ELF-1 (cell line): Measurements from ENCODE around the gene STAT1.
A peak's percentile ranks its signal among the peaks of the same experiment; 100 is the strongest.
"Not testable (repeated sequence)": the region's sequence is repeated elsewhere in the genome, so short reads cannot be mapped to it uniquely, and the experiment has no call there.

Experiments used
- DNase-seq: peaks from one replicate; pipeline ENCODE4 v3.0.0-alpha.2; 2016; ENCODE audit warnings: low read depth, low spot score

The STAT1 gene

GRCh38 chr2:191006997-191007783 lies 6.8 kb downstream of the STAT1 start:
- no peak for DNase-seq

DNA sequence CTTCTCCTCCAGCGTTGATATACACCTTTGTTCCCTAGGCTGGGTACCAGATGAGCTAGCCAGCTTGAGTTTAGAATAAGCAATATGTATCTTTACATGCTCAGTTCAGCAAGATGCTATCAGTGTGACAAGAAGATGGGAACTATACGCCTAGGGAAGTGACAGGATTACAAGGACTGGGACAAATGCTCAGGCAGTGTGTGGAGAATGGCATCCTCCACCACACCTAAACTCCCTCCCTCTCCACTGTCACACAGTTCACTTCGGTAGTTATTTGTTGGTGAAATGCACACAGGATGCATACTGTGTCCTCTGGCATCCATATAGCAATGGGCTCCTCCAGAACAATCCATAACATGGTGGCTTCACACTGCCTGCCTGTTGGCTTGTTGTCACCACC lies 7.7 kb downstream of the STAT1 start:
- no peak for DNase-seq

DNA sequence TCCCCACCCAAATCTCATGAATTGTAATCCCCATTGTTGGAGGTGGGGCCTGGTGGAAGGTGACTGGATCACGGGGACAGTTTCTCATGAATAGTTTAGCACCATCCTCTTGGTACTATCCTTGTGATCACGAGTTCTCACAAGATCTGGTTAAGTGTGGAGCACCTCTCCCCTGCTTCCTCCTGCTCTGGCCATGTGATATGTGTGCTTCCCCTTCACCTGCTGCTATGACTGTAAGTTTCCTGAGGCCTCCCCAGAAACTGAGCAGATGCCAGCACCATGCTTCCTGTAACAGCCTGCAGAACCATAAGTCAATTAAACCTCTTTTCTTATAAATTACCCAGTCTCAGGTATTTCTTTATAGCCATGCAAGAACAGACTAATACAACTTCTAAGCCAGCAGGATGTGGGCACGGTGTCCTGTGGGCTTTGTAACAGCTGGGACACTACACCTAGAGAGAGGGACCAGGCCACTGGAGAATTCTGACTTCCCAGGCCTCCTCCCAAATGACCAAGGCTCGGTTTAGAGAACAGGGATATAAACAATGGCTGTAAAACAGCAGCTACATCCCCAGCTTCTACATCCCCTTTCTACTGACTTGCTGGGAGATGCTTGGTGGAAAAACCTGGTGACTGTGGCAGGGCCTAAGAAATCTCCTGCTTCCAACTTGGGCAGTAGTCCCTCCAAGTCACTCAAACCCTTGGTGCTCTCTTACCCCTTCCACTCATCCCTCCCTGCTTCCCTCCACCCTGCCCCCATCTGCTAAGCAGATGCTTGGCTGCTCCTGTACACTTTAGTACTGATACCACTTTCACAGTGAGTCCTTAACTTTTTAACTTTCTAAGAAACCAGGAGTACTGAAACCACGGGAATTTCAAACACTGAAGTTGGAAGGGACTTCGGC lies 10.3 kb downstream of the STAT1 start:
- DNase-seq: no peak

GRCh38 chr2:191001624-191002023 lies 12.3 kb downstream of the STAT1 start:
- no peak for DNase-seq

GRCh38 chr2:191001032-191001431 lies 12.9 kb downstream of the STAT1 start:
- DNase-seq: no peak

DNA sequence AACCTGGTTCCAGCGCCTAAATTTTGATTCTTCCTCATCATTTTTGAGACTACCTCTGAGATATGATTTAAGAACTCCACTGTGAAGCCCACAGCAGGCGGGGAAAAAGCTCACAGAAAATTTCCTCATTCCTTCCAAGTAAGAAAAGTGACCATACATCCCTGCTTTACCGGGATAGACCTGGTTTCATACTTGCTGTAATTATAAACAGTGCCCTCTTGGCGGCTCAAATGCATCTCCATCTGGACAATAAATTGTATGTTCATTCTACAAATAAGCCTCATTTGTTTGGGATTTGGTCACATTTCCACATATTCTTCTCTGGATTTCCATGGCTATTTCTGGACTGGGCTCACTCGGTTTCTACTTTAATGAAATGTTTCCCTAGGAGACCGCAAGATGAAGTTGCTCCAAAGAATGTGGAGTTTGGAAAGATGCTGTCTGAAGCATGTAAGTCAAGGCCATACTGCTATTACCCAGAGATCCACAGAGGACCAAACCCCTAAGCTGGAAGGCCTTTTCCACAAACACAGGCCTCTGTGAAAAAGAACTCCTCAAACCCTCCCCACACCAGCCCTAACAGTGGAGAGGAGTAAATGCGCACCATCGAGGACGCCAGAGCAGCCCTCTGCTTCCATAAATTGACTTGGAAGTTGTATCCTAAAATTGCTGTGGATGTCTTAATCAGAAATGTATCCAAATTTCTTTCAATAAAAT lies 13.9 kb downstream of the STAT1 start:
- DNase-seq: no peak

DNA sequence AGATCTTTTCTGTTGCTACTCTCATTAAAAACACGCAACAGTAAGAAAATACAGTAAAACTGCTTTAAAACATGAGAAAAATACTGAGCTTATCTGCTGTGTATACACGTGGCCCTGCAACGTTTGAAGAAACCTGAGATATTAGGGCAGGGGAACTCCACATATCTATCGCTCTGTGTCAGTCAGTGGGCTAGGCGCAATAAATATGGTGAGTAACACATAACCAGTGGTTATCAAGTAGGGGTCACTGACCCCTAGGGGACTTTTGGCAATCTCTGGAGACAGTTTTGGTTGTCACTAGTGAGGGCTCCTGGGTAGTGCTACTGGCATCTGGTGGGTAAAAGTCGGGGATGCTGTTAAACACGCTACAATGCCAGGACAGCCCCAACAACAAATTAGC lies 14.9 kb downstream of the STAT1 start:
- DNase-seq: no peak

DNA sequence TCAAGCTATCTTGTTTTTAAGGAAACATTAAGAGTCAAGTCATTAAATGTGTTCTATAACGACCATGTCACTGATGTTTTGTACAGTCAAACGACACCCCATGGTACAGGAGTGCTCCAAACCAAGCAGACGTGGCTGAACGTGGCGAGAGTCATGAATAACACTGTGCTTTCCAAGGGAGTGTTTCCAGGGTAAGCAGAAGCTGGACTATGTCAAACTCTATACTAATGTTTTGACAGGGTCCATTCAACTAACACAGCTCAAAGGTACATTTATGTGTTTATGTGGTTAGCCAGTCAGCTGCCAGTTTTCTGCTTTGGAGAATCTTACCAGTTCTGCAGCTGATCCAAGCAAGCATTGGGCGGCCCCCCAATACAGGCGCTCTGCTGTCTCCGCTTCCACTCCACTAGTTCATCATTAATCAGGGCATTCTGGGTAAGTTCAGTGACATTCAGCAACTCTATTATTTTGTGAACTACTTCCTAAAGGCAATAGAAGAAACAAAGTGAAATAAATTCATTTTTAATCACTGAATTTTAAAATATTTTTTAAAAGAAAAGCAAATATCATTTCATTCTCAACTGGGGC lies 16.4 kb downstream of the STAT1 start:
- DNase-seq: no peak

DNA sequence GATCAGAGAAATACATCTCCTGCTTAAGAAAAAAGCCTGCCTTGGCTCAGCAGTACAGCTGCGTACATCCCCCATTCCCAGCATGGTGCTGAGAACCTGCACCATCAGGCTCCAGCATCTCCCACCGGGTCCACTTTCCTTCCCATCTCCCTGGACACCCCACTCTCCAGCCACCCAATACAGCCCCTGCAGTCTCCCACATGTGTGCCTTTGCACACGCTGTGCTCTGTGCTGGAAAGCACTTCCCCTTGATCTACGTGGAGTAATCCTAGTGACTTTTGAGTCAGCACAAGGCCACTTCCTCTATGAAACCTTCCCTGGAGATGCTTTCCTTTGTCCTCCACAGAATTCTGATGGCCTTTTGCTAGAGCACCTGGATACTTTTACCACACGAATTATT lies 17.0 kb downstream of the STAT1 start:
- no peak for DNase-seq

- DNase-seq: peak; percentile 48
These were observed 17.5 kb downstream of the STAT1 start for GRCh38 chr2:190996338-190996946.

GRCh38 chr2:190995315-190995714 lies 18.7 kb downstream of the STAT1 start:
- not testable (repeated sequence) for DNase-seq

GRCh38 chr2:190994148-190994547 lies 19.8 kb downstream of the STAT1 start:
- no peak for DNase-seq

GRCh38 chr2:190993292-190993643 lies 20.7 kb downstream of the STAT1 start:
- DNase-seq: no peak

DNA sequence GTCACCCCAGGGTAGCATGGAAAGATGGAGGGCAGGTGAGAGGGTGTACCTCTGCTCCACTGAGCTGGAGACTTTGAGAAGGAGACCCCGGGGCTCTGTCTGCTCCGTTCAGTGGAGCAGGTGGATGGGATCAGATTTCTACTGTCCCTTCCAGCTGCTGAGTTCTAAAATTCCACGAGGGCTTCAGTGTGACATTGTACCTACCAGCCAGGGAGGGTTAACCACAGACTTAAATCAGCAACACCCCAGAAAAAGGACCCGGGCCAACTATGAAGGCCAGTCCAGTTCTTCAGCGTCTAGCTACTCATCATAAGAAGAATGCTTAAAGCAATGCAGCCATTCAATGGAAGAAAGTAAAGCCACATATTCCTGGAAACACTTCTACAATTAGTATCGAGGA lies 23.8 kb downstream of the STAT1 start:
- no peak for DNase-seq

DNA sequence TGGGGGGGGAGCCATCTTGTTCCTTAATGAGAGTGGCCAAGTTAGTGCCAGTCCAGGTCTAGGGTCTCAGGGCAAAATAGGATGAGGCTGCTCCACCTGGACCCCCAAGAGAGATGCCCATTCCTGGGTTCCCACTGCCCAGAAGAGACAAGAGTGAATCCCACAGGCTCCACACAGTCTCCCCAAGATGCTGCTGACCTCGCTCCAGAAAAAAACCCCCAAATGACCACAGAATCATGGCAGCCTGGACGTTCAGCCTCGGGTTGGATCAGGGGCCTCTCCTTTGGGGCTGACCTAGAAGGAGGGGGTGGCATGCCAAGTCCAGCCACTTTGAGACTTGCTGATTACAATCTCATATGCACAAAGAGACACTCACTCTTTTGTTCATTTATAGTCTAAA lies 25.1 kb downstream of the STAT1 start:
- DNase-seq: no peak

DNA sequence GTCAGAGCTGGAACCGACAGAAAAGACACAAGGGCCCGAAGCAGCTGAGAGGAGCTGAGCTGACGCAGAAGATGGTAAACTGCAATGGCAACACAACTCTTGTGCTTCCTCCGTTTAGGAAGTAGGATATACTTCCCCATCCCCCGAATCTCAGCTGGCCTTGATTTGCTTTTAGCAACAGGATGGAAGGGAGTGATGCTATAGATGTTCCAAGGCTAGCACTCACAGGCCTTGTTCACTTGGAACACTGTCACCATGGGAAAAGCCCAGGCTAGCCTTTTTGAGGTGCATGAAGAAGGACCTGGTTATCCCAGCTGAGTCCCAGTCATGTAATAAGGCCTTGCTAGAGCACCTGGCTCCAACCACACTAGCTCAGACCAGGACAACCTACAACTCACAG lies 26.0 kb downstream of the STAT1 start:
- DNase-seq: no peak

DNA sequence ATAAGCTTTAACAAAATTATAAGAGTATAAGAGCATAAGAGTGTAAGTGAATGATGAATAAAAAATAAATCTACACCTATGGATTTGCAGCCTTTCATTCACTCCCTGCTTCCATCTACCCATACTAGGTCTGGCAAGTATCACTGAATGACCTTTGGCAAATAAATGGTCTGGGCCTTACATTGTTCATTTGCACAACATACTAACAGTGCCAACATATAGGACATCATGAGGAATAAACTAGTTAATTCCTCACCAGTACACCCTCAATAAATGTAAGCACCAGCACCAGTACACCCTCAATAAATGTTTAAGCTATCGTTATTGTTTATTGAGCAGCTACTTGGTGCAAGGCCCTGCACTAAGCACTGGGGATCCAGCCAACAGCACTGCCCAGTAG lies 26.9 kb downstream of the STAT1 start:
- DNase-seq: no peak

GRCh38 chr2:190986221-190986953 lies 27.6 kb downstream of the STAT1 start:
- no peak for DNase-seq

DNA sequence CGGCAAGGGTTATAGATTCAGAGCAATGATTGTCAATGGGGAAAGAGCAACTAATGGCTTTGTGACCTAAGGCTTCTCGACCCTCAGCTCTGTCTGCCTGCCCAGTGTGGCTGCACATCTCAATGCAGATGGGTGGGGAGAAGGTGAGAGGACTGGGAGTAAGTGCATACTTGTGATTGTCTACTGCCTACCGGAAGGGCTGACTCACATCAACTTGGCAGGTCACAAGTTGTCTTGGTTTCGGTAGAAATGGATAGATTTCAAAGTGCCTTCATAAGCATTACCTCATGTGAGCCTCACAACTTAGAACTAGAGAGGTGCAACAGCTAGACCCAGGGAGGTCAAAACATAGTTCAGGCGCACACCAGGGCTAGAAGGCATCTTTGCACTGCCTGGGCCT lies 29.4 kb downstream of the STAT1 start:
- no peak for DNase-seq

GRCh38 chr2:190982262-190983034 lies 31.5 kb downstream of the STAT1 start:
- DNase-seq: no peak
